ENCODE measurements around the gene FOCAD. TPM values are rescaled to one million over a fixed set of nuclear protein-coding genes. Genes with fewer than 3 reads are reported as not detected.

Gene FOCAD
- total and polyA plus RNA-seq, 2 of the 8 experiments (the other 6 are each of a cell fraction or from before 2014, with no cell fraction given), result 22.0 to 38.4 TPM

GRCh38 chr9:21029661-21030060, 345.6 kb downstream of the FOCAD start:
- Histone ChIP-seq H3K56ac (replicated peaks; ENCODE audit: insufficient read length, low read depth, low read length) (no peak overlapping the region), H3K79me2 (ENCODE audit: control insufficient read depth in 1 of 2, insufficient read depth in 2 of 2, low read length in 2 of 2) (no peaks in the 10 kb centered on the region), H3K36me3 (ENCODE audit: control insufficient read depth in 2 of 4, insufficient read depth in 4 of 4, low read length in 3 of 4) (no peaks in the 10 kb centered on the region), H3K9ac (replicated peaks in 1 of 4; ENCODE audit: extremely low read depth in 1 of 4, low read depth in 3 of 4, low read length in 3 of 4) (no peak overlapping the region), H2BK15ac (ENCODE audit: low read length) (no peak overlapping the region), H4K5ac (ENCODE audit: insufficient read length, low read depth, low read length) (no peak overlapping the region), H4K20me1 (replicated peaks in 1 of 2; ENCODE audit: control insufficient read depth in 1 of 2, insufficient read depth in 2 of 2, low read length in 2 of 2) (no peaks in the 10 kb centered on the region), H3K4me2 (ENCODE audit: insufficient read depth in 1 of 2, low read depth in 2 of 2, low read length in 2 of 2) (no peak overlapping the region; a peak in 1 of 4 replicates), H3K27me3 (replicated peaks in 1 of 4; ENCODE audit: control insufficient read depth in 3 of 4, extremely low read depth in 1 of 4, insufficient read depth in 3 of 4, low read length in 3 of 4) (peaks cover 0 to 11% (median 5%) of the 10 kb centered on the region in 4 experiments; a peak in 5 of 7 replicates), H2BK120ac (replicated peaks; ENCODE audit: low read depth, low read length) (no peak overlapping the region), H3K9me3 (ENCODE audit: insufficient read depth in 2 of 2, low read depth in 1 of 2, low read length in 1 of 2) (no peaks in the 10 kb centered on the region), H2BK5ac (ENCODE audit: low read depth, low read length) (no peak overlapping the region), H3K23me2 (ENCODE audit: low read depth, low read length) (peaks cover 3% of the 10 kb centered on the region; the same call in 1 of the 2 replicates), H3K27ac (ENCODE audit: low read depth, low read length) (no peak overlapping the region), H3K4me3 (ENCODE audit: extremely low read depth in 1 of 4, insufficient read depth in 2 of 4, low read depth in 3 of 4, low read length in 4 of 4) (no peak overlapping the region), H3K23ac (ENCODE audit: insufficient read length) (no peak overlapping the region), H4K91ac (replicated peaks; ENCODE audit: insufficient read length, low read length) (no peak overlapping the region), H2BK20ac (ENCODE audit: low read length) (no peak overlapping the region), H2AK5ac (ENCODE audit: low read depth, low read length) (no peak overlapping the region), H2BK12ac (ENCODE audit: low read depth, low read length) (no peak overlapping the region), H3K4me1 (replicated peaks in 1 of 4; ENCODE audit: control insufficient read depth in 3 of 4, insufficient read depth in 4 of 4, low read length in 3 of 4) (peaks cover 0 to 7% (median 4%) of the 10 kb centered on the region in 4 experiments; a peak in 3 of 7 replicates), H3K18ac (ENCODE audit: extremely low read depth, low read length) (no peak overlapping the region), H2AFZ (ENCODE audit: low read length) (no peak overlapping the region), H3K4ac (replicated peaks; ENCODE audit: insufficient read length, low read depth, low read length) (no peak overlapping the region), H3K79me1 (ENCODE audit: low read depth, low read length) (no peaks in the 10 kb centered on the region), H4K8ac (ENCODE audit: extremely low read depth, insufficient read depth, low read length) (no peak overlapping the region), H3K14ac (ENCODE audit: insufficient read length) (no peak overlapping the region)
- TF ChIP-seq TCF12 (IDR thresholded peaks at IDR 0.05; ENCODE audit: low read depth, low read length) (no peak), KDM4A (IDR thresholded peaks at IDR 0.05; ENCODE audit: low read depth, low read length, severe bottlenecking) (no peak), SP2 (IDR thresholded peaks at IDR 0.05; ENCODE audit: low read length) (no peak), TAF7 (optimal IDR thresholded peaks at IDR 0.05; ENCODE audit: borderline replicate concordance, low read depth, low read length) (no peak), CBX5 (IDR thresholded peaks at IDR 0.05; ENCODE audit: low read depth, low read length) (no peak), RFX5 (IDR thresholded peaks at IDR 0.05; ENCODE audit: borderline replicate concordance, low read depth, low read length) (no peak), CTBP2 (IDR thresholded peaks at IDR 0.05; ENCODE audit: borderline replicate concordance, insufficient read depth, insufficient read length, low read length) (no peak), RNF2 (IDR thresholded peaks at IDR 0.05; ENCODE audit: borderline replicate concordance, low read depth, low read length, missing control alignments, poor library complexity, severe bottlenecking) (no peak), KDM1A (IDR thresholded peaks at IDR 0.05; ENCODE audit: borderline replicate concordance, low read length) (no peak), FOSL1 (IDR thresholded peaks at IDR 0.05; ENCODE audit: insufficient read depth, low read depth, low read length) (no peak), PHF8 (conservative IDR thresholded peaks at IDR 0.05; ENCODE audit: low read depth, low read length) (no peak), CHD2 (IDR thresholded peaks at IDR 0.05; ENCODE audit: low read length) (no peak), GABPA (IDR thresholded peaks at IDR 0.05; ENCODE audit: borderline replicate concordance, insufficient read depth, low read length) (no peak), SP4 (IDR thresholded peaks at IDR 0.05; ENCODE audit: low read length) (no peak)
- FAIRE-seq (no peak), DNase-seq (ENCODE audit: low read depth in 1 of 2, low spot score in 2 of 2) (no peak)
- POLR2A ChIA-PET (ENCODE audit: partially characterized antibody), result interaction anchor here (1.5 to 2.1 kb wide), 2 partner anchors 11 to 371 kb away, joined by 3 to 8 read pairs; no protein-coding TSS in a partner anchor
- CTCF ChIA-PET (ENCODE audit: partially characterized antibody), result interaction anchor here (0.9 to 1.7 kb wide), 3 partner anchors 41 to 405 kb away, joined by 3 to 4 read pairs (median 4); no protein-coding TSS in a partner anchor
- WGBS, 2 experiments (ENCODE audit: extremely low coverage in 1 of 2, insufficient coverage in 1 of 2, insufficient read length in 1 of 2, insufficient replicate concordance in 2 of 2, low coverage in 1 of 2, low lambda C conversion rate in 2 of 2, missing lambda C conversion rate in 1 of 2), result 77% methylated on average over 8 of the region's 8 CpGs; no CpG with 5 or more reads in 1 of the 2 experiments

All from H1 (cell line).